ENCODE results near the gene NBAS.

DNA sequence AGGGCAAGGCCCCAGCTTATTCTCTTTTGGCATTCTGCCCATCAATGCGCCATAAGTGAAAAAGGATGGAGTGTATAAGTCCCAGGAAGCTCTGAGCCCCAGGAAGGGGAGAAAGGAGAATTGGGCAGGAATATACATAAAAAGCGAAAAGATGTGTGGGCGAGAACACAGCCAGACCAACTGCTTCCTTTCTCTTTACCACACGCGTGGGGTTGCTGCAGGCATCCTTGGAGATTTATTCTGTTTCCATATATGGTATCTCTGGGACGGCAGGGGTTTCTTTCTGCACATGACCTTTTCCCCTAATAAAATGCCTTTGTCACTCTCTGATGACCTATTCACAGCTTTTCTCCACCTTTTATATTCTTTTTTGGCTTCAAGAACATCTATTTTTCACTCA lies 440.5 kb downstream of the NBAS start:
- no peak for TF ChIP-seq CTCF (optimal IDR thresholded peaks at IDR 0.05 in 1 of 3, IDR thresholded peaks at IDR 0.05 in 1 of 3, conservative IDR thresholded peaks at IDR 0.05 in 1 of 3; ENCODE audit: extremely low read depth in 1 of 3, insufficient read depth in 2 of 3, low read length in 3 of 3)
- TF ChIP-seq EZH2 (IDR thresholded peaks at IDR 0.05; ENCODE audit: low read length) = no peak

Data from keratinocyte (primary cell).